ENCODE measurements around the gene SOHLH1.

SOHLH1 gene

DNA sequence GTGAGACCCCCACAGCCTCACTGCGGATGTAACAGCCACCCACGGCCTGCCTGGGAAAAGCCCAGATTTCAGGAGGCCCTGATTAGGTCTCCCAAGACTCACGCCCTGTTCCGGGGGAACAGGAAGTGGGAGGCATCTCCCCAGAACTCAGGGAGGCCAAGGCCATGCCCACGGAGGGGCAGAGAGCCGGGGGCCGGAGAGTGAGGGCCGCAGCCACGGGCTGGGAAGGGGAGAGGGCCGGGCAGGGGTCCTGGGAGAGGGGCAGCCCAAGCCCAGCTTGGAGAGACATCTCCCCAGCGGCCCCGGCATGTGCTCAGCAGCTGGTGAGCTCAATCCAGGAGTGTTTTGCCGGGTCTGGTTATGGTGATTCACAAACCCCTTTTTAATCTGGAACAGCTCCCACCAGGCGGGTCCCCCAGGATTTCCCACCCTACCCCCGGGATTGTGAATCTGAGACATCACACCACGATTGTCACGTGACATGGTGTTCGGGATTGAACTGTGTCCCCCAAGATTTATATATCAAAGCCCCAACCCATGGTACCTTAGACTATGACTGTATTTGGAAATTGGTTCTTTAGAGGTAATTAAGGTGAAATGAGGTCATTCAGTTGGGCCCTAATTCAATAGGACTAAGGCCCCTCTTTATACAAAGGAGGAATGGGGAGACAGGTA is 29.3 kb upstream of the SOHLH1 start:
- no peak for DNase-seq

DNA sequence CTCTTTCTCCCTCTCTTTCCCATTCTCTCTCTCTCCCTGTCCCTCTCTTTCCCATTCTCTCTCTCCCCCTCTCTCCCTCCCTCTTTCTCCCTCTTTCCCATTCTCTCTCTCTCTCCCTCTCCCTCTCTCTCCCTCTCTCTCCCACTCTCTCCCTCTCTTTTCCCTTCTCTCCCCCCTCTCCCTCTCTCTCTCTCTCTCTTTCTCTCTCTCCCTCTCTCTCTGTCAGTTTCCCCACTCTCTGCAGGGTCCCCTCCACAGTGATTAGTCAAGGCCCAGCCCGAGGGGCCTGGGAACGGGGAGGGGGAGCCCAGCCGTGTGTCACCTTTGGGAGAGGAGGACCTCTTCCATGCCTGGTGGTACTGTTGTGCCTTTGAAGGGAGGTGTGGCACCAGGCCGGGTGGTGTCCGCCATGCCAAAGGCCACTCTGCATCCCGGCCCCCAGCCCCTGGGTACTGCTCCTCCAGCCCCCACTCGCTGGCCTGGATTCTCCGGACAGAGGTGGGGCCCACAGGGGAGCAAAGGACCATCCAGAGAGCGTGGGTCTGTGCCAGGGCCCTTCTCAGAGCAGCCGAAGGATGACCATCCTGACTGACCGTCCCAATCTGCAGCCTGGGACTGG is 28.1 kb upstream of the SOHLH1 start:
- no peak for DNase-seq

DNA sequence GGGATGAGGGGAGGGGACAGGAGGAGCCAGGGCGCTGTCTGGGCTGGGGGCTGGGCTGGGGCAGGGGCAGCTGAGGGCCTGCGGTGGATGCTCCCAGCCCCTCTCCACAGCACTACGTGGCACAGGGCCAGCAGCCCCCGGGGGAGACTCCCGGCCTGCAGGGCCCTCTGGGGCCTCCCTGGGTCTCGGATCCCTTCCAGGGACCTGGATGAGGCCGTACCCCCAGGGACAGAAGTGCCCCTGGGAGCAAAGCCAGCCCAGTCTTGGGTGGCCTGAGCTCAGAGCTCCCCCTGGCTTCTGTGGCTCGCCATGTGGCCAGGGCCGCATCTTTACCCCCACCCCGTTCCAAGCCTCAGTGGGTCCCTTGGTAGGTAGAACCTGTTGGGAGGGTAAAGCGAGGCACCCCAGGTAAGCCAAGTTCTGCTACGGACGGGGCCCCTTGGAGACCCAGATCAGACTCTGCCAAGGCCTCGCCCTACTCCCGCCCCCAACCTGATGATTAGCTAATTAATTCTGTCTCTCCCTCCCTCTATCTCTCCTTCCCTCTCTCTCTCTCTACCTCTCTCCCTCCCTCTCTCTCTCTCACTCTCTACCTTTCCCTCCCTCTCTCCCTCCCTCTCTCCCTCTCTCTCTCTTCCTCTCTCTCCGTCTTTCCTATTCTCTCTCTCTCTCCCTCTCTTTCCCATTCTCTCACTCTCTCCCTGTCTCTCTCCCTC is 27.0 kb upstream of the SOHLH1 start:
- DNase-seq: no peak

DNA sequence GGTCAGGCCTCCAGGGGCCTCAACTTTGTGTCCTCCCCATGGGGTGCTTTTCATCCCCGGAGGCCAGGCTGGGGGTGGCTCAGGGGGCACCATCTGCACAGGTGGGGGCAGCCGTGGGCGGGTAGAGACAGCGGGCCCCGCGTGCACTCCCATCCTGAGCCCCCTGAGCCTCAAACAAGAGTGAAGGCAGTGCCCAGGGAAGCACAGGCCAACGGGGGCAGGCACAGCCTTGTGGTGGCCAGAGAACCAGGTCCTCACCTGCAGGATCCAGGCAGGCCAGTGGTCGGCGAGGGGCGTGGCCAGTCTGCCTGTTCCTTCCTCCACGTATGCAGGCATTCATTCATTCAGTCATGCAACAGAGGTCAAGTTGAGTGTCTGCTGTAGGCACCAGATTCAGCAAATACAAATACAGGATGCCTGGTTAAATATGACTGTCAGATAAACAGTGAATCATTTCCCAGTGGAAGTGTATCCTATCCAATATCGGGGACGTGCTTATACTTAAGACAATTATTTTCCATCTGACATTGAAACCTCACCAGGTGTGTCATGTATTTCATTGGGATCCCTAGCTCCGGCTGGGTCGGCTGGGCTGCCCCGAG is 25.0 kb upstream of the SOHLH1 start:
- DNase-seq: no peak

DNA sequence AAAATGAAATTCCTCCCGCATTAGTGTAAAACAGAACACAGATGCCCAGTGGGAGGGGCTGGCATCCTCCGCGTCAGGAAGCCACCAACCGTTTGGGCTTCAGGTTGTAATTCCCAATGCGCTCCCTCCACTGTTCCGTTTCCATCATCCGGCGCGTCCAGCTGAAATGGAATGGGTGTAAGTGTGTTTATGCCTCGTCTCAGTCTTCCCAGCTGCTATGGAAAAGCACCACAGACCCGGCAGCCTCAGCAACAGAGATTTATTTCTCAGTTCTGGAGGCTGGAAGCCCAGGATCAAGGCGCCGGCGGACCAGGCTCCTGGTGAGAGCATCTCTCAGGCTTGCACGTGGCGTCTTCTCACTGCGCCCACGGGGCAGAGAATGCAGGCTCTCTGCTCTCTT is 23.1 kb upstream of the SOHLH1 start:
- DNase-seq: no peak

DNA sequence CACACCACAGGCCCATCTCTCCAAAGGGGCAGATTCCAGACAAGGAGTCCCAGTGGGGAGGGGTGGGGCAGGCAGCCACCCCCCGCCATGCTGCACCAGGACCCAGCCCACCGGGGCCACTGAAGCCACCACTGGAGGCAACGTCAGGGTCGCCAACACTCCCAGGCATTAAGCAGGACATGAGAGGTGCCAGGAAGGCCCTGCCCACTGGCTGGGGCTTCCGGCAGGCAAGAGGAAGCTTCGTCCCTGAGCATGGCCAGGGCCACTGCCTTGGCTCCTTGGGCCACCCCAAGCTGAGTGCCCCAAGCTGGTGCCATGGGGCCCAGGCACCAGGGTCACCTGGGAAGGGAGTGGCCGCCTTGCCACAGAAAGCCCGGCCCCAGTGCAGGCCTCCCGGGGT is 20.2 kb upstream of the SOHLH1 start:
- no peak for DNase-seq

DNA sequence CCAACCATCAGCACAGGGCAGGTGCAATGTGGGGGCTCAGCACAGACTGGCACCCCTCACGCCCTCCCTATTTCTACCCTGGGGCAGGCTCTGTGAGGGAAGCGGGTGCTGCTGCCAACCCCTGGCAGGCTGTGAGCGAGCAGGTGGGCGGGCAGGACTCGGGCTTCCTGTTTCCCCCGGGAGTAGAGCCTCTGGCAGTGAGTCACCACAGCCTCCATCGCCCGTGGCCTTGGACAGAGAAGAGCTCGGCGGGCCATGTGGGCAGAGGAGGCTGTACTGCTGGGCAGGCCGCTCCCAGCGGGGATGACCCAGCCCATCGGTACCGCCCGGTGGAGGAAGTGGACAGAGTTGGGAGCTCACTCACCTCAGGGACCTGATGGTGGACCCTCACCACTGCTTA is 19.3 kb upstream of the SOHLH1 start:
- DNase-seq: no peak

DNA sequence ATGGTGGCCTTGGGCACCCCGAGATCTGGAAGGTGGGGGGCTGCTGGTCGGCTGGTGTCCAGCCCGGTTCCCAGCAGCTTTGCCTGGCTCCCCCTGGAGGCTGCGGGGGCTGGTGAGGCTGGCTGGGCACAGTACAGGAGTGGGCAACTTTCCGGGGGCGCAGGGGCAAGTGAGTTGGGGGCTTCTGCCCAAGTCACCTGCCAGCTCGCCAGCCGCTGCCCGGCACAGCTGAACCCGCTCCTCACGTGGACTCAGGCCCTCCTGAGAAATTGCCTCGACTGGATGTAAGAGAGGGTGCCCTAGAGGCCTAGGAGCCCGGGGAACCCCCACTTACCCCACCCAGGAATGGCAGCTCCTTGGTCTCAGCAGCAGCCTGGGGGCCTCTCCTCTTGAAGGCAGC is 18.1 kb upstream of the SOHLH1 start:
- DNase-seq: no peak

DNA sequence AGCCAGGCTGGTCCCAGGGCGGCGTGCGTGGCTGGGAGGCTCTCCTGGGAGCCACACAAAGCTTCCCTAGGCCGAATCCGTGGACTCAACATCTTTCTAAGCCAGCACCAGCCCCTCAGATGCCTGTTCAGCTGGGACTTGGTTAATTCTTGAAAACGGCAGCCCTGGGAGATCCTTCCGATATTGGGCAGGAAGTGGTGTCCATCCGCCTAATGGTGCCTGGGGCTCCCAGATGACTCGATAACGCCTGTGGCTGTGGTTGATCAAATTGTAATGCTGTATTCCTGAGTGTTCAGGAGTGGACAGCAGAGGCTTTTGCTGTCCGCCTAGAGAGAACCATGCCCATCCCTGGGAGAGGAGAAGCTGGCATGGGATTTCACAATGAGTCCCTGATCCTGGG is 16.8 kb upstream of the SOHLH1 start:
- no peak for DNase-seq

DNA sequence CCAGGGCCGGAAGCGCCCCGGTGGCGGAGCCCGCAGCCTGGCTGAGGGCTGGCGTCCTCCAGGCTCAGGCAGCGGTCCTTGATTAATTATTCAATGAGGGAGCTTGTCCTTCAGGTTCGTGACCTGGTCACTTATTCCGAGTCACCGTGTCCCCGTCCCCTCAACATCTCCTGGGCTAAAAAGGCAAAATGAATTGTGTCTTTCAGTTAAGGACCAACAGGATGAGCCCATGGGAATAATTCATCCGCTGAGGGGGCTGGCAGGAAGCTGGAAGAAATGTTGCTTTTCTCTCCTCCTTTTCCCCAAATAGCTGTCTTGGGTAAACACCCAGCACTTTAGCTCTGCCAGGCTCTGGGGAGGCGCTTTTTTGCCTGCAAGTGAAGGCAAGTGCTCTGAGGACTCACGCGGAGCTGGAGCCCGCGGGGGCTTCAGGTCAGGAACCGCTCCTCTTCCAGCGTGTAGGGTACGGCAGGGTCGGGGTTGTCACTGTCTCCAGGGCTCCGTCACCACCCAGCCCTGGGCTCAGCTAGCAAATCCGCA is 15.8 kb upstream of the SOHLH1 start:
- no peak for DNase-seq

DNA sequence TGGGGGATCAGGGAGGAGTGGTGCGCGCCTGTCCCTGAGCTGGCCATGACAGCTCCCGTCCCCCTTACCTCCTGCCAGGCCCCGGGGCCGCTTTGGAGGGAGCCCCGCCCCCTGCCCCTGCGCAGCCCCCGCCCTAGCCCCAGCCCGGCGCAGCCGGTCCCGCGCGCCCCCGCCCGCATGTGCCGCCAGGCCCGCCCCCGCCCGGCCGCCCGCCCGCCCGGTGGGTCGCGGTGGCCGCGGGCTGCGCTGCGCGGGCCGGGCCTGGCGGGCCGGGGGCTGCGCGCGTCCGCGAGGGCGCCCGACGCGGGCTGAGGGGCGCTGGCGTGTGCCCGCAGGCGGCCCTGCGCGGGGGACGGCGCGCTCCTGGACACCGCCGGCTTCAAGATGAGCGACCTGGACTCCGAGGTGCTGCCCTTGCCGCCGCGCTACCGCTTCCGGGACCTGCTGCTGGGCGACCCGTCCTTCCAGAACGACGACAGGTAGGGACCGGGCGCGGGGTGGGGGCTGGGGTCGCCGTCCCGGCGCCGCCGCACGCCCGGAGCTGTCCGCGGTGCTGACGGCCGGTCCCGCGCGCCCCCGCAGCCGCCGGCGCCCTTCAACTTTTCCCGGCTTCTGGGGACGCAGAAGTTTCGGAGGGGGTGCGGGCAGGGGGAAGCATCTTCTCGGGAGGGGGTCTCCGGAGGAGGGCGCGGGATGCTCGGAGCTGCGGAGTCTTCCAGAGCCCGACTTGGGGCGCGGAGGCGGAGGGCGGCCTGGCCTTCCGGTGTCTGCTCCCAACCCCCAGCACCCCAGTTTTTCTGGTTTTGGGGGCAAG is 15.2 kb upstream of the SOHLH1 start:
- DNase-seq: no peak

DNA sequence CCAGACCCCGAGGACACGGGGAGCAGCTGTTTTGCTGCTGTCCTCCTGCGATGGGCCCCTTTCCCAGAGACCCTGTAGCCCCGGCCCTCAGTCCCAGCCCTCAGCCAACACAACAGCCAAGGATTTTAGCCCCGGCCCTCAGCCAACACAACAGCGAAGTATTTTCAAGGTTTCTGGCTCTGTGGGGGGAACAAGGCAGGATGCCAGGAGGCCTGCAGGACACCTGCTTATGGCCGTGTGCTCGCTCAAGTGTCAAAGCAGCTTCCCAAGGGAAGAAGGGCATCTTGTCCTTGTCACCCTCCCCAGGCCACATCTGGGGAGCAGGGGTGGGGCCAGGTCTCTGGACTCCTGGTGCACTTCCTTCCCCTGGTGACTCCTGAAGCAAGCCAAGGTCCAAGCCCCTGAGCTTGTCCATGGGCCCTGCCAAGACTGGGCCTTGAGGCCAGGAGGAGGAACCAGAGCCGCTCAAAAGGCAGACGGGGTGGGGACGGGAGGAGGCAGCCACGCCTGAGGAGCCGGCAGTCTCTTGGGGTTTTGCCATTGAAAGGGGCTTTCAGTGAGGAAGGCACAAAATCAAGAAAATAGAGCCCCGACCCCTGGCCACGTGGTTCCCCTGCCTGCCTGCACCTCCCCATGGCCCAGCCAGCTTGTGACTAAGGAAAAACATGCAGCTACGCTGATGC is 13.5 kb upstream of the SOHLH1 start:
- no peak for DNase-seq

DNA sequence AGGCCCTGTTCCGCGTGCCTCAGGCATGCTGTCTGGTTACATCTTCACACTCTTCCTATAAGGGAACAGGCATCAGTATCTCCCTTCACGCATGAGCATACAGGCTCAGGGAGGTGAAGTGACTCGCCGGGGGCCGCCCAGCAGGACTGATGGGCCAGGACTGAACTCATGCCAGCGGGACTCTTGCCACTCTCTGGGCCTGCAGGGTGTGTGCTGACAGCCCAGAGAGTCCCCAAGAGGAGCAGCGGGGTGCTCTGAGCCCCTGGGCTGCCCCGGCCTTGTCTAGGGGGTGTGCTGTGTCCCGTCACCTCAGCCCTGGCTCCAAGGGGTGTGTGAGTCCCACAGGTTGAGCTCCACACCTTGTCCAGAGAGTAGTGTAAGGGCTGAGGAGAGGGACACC is 12.6 kb upstream of the SOHLH1 start:
- DNase-seq: no peak

DNA sequence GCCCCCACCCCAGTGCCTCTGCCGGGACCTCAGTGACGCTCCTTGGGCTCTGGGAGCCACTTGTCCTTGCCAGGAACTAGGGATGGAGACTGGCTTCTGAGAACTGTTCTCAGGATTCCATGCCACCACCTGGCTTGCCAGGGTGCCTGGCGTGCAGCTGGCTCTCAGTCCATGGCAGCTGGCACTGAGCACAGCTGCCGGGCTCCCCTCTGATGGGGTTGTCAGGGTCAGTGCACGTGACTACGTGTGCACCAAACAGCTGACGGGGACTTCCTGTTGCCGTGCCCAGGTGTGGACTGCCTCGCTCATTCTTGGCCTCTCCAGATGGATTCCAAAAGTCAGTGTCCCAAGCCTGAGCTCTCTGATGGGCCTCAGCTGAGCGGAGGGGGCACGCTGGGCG is 12.1 kb upstream of the SOHLH1 start:
- no peak for DNase-seq

DNA sequence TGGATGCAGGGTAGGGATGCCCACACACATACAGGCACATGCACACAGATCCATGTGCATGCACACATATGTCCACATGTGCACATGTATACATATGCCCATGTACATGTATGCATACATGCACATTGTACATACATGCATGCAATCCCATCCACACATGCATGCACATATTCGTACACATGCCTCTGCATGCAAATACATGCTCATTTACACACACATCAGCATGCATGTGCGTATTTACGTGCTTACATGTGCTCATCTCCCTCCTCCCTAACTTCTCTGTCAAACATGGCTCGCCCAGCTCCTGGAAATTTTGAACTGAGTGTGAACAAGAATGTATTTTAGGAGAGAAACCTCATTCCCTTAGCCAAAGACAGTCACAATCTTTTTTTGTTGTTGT is 8.9 kb upstream of the SOHLH1 start:
- no peak for DNase-seq

DNA sequence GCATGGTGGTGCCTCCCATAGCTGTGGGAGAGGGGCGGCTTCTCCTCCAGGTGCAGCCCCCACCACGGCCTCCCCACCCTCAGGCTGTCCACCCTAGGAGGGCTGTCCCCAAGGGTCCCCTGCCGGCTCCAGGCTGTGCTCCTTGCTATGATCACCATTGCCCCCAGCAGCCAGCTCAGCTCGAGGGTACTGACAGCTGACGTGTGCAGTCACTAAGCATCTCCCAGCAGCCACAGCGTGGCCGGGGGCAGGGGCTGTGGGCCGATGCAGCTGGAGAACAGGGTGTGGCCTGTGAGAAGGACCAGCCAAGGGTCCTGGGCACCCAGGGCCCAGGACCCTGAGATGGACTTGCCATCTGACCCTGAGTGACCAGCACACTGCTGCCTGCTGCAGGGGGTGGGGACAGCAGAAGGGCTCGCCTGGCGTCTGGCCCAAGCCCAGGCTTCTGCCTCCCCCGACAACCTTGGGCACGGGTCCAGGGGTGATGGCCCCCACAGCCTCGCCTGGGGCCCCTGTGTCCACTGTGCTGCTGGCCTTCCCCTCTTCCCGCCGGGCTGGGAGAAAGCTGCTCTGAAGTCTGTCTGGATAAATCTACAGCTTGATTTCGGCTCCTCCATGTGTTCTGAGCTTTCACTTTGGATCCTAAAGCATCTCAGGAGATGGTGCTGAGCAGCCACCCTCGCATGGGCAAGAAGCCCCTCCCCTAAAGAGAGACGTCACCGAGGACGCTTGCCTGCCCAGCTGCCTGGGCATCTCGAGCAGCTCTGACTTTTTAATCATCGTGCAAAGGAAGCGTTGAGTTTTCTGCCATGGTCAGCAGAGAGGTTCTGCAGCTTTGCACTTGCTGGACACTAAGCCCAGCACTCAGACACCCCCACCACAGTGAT is 8.2 kb upstream of the SOHLH1 start:
- no peak for DNase-seq

DNA sequence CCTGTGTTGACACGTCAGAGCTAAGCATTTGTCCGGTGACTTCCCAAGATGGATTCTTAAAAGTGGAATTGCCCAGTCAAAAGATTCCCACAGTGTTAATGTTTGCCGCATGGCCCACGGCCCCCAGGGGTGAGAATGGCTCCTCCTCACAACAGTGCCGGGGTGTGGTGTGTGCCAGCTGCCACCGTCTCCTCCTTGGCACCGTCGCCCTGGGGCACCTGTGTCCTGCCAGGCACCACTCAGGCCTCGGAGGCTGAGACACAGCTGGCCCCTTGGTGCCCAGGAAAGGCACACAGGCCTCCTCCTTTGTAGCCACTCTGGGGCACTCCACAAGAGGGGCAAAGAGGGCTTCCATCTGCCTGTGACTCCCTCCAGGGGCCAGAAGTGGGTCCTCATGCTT is 7.0 kb upstream of the SOHLH1 start:
- DNase-seq: no peak

DNA sequence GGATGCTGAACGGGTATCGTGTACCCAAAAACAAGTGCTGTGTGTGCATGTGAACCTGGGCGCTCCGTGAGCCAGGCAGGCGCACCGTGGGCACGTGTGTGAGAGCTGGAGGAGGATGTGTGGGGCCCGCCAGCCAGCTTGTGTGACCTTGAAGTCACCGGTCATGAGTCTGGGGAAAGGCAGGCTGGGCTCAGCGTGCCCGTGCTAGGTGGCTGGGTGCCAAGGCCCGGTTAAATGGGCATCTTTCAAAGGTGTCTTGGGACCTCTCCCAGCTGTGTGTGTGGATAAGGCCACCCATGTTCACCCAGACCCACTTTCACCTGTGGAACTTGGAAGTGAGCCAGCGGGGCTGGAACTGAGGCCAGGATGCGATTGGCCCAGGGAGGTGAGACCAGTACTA is 6.1 kb upstream of the SOHLH1 start:
- DNase-seq: no peak

DNA sequence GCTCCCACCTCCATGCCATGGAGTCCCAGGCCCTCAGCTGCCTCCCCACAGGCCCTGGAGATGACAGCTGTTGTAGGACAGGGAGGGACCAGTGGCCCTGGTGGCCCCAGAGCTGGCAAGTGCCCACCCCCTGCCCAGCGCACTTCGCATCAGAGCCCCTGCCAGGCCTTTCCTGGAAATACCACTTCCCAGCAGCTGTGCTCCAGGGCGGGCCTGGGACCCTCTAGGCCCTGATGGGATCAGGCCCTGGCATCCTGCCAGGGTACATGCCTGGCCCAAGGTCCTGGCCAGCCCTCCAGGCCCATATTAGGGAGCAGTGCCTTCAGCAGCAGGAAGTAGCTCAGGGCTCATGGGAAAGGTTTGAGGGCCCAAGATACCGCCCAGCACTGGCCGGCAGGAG is 5.2 kb upstream of the SOHLH1 start:
- DNase-seq: no peak

DNA sequence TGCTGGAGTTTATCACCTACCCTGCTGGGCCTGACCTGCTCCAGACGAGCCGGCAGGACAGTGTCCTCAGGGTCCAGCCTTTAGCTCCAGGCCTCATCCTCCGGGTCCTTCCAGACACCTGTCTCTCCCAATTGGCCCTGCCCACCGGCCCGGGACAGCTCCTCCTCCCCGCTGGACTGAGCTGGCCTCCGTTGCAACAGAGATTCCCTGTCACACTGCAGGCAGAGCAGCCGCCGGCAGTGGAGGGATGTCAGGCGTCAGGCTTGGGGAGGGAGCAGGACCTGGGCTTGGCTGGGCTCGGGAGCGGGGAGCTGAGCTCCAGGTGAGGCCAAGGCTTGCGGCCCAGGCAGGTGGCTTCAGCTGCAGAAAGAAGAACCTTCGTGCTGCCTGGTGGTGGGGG is 4.4 kb upstream of the SOHLH1 start:
- DNase-seq: no peak
